Urothelium cell line (cell line): ENCODE measurements around the gene PASK.
"Not testable (repeated sequence)": the region's sequence is repeated elsewhere in the genome, so short reads cannot be mapped to it uniquely, and the experiment has no call there.

Experiments used
- DNase-seq: peaks from one replicate; pipeline ENCODE4 v3.0.0; 2011; ENCODE audit warnings: low spot score, mixed read lengths
- FAIRE-seq: peaks from 2 replicates; lab custom pipeline; 2011; peaks lifted over from hg19 to GRCh38; lab: Jason Lieb, UNC

The PASK gene

DNA sequence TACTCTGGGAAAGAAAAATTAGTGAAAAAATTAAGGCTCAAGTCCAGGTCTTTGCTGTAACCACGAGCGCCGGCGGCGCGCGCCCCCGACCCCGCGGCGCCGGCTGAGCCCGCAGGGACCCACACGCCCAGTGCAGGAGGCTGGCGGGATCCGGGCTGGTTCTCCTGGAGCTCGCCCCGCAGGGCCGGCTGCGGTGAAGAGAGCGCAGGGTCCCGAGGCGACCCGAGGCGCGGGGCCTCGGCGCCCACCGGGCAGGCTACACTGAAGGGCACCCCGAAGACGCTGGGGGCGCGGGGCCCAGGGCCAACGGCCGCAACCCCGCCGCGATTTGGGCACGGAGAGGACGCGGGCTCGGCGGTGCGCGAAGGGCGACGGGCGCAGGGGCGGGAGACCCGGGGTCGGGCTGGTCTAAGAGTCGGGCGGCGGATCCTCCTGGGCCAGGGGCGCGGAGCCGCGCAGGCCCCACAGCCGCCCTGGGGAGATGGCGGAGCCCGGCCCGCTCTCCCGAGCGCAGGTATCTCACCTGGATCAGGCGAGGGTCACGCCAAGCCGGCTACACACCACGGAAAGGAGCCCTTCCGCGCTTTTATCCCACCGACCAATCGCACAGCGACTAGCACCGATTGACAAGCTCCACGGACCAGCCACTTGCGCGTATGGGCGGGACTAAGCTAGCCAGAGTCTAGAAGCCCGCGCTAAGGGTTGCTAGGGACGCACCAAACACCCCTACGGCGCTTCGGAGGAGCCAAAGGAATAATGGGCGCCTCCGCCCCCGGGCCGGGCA lies at the start of gene PASK:
Gene PASK (minus strand): TSS at position 582 of the 784 bp plus-strand sequence. CDS start 6,440 bp downstream, outside the sequence.
- FAIRE-seq = peak; percentile 20
- peak; percentile 94 for DNase-seq

DNA sequence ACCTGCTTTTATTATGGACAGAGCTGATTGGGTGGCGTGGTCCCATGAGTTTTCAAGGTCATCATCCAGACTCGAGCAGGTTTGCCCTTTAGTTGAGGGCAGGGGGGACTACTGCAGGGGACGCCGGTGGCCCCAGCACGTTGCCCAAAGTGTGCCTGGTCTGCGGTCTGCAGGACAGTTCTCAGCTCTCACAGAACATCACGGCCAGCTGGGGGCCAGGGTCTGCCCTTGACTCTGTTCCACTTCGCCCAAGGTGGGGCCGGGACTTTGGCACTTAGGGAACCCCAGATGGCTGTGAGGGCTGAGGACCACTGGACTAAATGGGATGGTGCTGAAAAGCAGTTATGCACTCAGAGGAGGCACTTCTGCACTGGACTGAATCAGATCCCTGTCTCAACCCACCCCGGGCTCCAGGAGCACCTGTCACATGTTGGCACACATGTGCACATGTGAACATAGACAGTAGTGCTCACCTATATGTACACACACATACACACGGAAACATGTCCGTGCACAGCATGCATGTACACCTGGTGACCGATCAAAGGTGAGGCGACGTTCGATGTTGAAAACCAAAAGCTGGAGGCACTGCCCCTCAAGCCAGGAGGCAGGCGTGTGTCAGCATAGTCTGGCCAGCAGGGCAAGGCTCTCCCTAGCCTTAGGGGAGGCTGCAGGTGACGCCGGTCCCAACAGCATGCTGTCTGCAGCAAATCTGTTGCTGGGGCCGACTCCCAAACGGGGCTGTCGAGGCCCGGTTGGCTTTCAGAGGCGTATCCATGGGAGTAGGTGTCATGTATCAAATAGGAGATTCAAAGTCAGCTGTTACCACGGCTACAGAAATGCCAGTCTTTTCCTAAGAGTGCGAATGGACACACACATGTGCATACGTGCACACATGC lies 49.4 kb upstream of the PASK start:
- peak; percentile 20 for FAIRE-seq

DNA sequence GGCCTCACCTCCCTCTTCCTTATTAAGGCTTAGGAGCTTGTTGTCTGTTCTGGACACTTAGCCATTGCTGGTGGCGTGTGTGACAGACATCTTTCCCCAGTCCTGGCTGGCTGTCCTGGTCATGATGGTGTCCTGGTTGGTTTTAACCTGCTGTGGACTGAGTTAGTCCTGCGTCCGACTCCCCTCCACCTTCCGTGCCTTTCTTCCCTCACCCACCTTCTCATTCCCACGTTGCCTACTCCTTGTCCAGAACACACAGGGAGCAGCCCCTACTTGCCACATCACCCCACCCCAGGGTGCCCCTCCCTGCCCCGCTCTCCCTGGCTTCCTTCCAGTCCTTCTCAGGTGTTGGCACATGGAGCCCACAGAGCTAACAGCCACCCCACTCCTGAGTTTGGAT lies 48.7 kb upstream of the PASK start:
- DNase-seq (no peak), FAIRE-seq (no peak)

More for the DNA sequence above, 49.4 kb upstream of the PASK start:
- DNase-seq = no peak

DNA sequence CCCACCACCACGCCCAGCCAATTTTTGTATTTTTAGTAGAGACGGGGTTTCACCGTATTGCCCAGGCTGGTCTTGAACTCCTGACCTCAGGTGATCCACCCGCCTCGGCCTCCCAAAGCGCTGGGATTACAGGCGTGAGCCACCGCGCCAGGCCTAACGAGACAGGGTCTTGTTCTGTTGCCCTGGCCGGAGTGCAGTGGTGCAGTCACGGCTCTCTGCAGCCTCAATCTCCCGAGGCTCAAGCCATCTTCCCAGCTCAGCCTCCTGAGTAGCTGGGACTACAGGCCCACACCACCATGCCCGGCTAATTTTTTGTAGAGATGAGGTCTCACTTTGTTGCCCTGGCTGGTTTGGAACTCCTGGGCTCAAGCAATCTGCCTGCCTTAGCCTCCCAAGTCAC lies 48.0 kb upstream of the PASK start:
- not testable (repeated sequence) for FAIRE-seq, DNase-seq

DNA sequence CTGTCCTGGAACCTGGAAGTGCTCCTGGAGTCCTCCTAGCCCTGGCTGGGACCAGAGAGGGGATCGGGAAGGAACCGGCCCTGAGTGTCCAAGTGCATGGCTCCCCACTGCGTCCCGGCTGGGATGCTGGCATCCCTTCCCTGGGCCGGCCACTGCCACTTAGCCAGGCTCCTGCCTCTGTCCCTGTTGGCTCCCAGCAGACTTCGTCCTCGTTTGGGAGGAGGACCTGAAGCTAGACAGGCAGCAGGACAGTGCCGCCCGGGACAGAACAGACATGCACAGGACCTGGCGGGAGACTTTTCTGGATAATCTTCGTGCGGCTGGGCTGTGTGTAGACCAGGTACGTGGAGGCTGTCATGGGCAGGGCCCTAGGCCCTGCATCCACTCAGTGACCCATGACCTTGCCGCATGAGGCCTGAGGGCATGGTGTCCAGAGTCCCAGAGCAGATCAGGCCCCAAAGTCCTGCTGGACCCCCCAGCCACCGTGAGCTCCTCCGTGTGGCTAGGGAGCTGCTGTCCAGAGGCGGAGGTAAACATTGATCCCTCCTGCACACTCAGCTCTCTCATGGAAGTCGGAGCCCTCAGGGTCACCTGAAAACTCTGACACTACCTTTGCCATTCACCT lies 46.3 kb upstream of the PASK start:
- FAIRE-seq (no peak), DNase-seq (no peak)

DNA sequence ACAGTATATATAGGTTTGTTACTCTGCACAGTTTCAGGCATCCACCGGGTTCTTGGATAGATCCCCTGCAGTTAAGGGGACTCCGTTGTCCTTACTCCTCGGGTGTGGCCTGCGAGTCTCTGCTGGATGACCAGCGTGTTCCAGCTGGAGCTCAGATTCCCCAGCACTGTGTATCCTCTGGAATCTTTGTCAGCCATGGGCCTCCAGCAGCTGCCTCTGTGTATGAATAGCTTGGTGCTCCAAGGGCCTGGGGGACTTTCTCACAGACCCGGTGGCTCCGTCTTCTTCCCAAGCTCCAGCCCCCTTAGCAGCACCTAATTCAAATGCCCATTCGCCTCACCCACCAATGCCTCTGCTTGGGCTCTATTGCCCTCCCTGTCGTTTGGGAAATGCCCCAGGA lies 45.5 kb upstream of the PASK start:
- no peak for DNase-seq
- FAIRE-seq = no peak

DNA sequence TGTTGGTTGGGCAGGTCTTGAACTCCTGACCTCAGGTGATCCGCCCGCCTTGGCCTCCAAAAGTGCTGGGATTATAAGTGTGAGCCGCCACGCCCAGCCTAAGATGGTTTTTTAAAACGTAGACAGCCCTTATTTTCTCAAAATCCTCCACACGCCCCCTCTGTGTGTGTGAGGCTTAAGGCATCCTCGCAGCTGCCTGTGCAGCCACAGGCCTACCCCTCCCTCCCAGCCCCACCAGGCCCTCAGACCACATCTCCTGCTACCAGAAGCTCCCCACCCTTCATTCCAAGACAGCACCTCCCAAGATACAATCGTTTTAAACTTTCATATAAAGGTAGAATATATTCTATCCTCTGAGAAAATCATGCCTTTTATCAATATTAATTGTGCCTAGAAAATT lies 44.0 kb upstream of the PASK start:
- no peak for DNase-seq
- FAIRE-seq = no peak

DNA sequence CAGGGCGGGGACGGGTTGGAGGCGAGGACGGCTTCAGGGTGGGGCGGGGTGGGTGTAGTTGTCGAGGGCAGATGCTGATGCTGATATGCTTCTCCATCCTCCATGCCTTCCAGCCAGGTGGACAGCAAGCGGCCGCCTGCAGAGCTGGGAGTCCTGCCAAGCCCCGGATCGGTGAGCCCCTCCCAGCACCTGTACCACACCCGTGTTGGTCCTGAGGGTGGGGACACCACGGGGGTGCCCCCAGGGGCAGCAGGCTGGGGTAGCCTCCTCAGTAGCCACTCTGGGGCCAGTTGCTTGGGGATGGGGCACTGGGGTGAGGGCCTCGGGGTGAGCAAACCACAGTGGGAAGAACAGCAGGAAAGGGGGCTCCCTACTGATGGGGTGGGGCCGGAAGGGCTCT lies 41.8 kb upstream of the PASK start:
- DNase-seq (no peak), FAIRE-seq (no peak)

DNA sequence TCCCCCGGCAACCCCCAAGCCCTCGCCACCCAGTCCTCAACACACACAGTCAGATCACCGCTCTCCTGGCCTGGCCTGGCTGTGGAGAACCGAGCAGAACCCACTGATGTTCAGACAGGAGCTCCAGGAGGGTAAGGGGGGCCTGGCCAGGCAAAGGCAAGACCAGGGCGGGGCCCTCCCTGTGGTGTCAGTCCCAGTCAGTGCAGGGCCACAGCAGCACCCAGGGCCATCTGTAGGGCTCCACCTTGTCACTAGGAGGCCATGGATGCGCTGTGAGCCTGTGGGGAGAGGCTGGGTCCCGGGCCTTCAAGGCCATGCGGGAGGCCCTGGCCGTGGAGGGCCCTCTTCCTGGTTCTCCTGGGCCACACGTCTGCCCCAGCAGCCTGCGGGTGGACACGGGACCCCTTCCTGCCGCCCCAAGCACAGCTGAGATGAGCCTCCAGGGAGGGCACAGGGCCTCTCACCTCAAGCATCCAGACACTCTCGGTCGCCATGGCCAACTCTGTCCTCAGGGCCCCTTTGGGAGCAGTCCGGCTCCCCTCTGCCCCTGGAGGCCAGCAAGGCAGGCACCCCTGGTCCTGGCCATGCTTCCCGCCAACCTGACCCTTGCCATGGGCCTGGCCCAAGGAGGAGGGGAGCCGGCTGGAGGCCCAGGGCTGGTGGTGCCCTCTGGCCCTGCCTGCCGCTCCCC lies 41.2 kb upstream of the PASK start:
- FAIRE-seq = no peak

DNA sequence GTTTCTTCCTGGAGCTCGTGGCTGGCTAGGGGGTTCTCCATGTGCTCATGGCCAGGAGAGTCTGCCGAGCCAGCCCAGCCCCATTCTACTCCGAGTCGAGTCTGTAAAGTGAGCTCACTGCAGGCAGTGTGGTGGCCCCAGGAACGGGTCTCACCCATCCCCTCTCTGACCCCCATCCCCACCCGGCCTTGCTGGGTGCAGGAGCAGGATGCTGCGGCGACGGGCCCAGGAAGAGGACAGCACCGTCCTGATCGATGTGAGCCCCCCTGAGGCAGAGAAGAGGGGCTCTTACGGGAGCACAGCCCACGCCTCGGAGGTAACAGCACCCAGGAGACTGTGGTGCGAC lies 40.6 kb upstream of the PASK start:
- DNase-seq = no peak
- FAIRE-seq = no peak

More for the DNA sequence above, 41.2 kb upstream of the PASK start:
- no peak for DNase-seq

DNA sequence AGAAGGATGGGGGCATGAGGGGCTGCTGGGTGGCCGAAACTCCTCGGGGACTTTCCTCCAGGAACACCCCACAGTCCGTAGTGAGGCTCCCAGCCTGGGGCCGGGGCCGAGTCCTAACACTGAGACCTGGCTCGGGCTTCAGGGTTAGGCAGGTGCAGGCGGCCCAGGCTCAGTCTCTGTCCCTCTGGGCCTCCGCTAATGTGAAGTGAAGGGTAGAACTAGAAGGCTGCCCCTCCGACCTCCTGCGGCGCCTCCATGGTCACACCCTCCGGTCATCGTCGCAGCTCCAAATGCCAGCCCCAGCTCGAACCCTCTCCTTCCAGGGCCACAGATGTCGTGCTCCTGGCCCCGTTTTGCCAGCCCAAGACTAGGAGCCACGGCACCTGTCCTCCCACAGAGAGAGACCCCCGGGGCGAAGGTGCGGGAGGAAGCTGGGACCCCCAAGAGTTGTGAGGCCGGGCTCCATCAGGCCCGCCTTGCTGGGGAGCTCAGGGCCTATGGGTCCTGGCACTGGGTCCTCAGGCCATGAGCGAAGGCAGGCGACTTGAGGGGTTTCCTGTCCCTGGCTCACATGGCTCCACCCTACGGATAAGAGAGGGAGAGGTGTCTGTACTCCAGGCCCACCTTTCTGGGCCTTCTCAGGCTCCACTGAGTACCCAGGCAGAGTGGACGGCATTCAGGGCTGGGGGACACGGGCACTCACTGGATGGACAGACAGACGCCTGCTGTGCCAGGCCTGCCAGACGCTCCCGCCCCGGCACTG lies 40.0 kb upstream of the PASK start:
- no peak for FAIRE-seq

DNA sequence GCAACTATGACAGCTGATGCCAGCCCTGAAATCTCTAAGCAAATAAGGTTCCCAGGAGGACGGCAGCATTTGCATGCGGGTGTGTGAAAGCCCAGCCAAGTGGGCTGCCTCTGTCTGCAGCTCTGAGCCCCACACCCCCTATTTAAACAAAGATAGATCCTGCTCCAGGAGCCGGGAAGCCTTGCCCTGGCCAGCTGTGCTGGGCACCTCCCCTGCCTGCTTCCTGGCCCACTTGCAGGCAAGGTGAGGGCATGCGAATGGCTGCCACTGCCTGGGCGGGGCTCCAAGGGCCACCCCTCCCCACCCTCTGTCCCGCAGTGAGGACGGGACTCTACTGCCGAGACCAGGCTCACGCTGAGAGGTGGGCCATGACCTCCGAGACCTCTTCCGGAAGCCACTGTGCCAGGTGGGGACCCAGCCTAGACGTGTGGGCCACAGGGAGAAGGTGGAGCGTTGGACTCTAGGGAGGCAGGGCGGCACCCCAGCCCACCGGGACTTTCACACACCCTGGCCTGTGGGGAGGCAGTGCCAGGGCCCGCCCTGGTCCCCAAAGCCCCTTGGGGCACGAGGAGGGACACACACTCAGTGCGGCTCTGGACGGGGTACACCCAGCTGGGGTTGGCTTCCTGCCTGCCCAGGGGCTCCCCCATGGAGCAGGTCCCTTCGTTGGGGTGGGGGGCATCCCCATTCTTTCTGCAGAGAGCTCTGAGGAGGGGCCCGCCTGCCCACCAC lies 39.3 kb upstream of the PASK start, which contains the start of gene ANO7:
Gene ANO7 (plus strand): TSS at position 317 of the 732 bp plus-strand sequence. CDS start 1,387 bp downstream, outside the sequence.
- FAIRE-seq (no peak), DNase-seq (no peak)

More for the DNA sequence above, 40.0 kb upstream of the PASK start:
- no peak for DNase-seq

DNA sequence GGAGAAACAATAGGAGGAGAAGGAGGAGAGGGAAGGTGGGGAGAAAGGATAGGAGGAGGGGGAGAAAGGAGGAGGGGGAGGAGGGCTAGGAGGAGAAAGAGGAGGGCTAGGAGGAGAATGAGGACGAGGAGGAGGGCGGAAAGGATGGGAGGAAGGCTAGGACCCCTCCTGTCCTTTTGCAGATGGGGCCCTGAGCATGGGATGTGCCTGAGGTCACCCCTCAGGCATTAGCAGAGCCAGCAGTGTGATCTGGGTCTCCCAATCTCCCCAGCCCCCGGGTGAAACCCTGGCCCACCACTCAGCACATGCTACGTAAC lies 38.6 kb upstream of the PASK start:
- FAIRE-seq (no peak), DNase-seq (no peak)

DNA sequence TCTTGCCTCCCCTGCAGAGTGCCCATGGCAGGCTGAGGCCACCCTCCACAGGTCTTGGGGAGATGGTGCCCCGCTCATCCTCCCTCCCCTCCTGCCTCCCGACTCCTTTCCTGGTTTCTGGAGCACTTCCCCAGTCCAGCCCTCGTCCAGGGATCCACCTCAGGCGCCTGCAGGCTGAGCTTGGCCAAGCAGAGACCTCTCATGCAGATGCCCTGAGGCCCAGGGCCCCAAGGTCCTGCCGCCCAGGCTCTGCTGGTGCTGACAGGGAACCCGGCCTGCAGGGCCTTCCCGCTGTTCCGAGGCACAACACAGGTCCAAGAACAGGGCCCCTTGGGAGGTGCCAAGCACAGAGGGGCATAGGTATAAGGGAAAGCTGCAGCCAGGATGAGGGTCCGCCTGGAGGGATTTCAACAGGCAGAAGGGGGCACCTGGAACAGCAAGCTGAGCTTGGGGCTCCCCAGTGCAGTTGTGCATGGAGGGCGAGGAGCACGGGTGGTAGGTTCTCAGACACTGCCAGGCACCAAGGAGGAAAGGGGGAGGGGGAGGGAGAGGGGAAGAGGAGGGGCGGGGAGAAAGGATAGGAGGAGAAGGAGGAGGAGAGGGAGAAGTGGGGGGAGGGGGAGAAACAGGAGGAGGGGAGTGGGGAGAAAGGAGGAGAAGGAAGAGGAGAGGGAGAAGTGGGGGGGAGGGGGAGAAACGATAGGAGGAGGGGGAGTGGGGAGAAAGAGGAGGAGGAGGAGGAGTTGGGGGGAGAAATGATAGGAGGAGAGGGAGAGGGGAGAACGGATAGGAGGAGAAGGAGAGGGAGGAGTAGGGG lies 38.0 kb upstream of the PASK start:
- FAIRE-seq = no peak
- no peak for DNase-seq

DNA sequence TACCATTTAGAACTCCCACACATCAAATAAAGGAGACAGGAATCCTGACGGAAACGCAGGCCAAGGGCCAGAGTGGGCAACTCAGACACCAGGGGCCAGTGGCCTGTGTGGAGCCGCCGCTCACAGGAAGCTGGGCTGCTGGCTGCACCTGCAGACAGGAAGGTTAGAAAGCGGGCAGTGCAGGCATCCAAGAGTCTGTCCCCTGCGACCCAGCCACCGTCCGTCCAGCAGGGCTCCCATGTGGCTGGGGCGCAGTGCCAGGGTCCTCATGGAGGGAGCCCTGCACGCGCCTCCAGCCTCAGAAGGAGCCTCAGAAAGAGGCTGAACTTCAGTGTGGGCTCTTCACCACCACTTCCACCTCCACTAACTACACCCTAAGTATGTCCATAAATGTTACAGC lies 36.7 kb upstream of the PASK start:
- FAIRE-seq = no peak
- DNase-seq = no peak

DNA sequence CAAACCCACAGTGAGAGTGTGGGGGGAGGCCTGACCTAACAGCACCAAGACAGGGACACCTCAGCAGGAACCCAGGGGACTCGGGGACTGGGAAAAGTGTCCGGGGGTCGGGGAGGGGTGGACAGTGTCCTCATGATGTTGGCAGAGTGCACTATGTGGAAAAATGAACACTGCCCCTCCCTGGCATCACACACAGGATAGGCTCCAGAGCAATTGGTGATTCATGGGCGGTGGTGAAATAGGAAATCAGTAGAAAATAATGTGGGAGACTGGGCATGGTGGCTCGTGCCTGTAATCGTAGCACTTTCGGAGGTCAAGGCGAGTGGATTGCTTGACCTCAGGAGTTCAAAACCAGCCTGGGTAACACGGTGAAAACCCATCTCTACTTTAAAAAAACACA lies 35.6 kb upstream of the PASK start:
- FAIRE-seq = no peak
- no peak for DNase-seq

DNA sequence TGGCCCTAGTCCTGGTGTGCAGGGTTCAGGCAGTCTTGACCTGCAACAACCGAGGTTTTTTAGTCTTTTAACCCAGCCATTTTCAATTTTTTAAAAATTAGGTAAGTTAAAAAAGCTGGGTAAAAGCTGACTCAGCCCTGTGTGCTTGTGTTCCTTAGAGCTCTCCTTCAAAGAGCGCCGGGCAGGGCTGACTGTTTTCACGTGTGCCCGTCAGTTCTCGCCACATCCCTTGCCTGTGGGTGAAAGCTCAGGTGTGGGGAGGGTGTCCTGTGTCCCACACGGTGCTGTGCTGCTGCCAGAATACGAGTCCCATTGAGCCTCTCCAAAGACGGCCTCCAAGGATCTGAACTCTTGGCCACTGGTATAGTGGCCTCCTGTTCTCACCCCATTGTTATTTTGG lies 33.9 kb upstream of the PASK start:
- FAIRE-seq (no peak), DNase-seq (no peak)

DNA sequence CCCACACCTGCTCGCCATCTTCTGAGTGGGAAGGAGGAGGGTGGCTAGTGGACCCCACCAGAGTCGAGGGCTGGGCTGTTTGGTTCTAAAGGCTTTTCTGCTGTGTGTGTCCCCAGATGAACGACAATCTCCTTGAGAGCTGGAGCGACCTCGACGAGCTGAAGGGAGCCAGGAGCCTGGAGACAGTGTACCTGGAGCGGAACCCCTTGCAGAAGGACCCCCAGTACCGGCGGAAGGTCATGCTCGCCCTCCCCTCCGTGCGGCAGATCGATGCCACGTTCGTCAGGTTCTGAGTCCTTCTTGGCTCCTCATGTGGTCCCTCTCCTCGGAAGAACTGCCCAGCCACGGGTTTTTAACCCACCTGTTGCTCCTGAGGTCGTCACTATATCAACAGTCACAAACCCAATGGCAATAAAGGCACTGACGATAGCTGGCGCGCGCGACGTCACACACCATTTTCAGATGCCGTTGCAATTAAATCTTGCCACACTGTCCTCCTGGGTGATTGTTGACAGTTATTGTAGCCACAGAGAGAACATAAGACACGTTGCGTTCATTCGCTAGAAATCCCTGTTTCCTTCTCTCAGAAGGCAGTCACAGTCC lies 33.4 kb upstream of the PASK start:
- no peak for FAIRE-seq

More for the DNA sequence above, 33.4 kb upstream of the PASK start:
- DNase-seq = no peak
